ENCODE data around the gene SAMD11.
"Not testable (repeated sequence)": the region's sequence is repeated elsewhere in the genome, so short reads cannot be mapped to it uniquely, and the experiment has no call there.

The SAMD11 gene

DNA sequence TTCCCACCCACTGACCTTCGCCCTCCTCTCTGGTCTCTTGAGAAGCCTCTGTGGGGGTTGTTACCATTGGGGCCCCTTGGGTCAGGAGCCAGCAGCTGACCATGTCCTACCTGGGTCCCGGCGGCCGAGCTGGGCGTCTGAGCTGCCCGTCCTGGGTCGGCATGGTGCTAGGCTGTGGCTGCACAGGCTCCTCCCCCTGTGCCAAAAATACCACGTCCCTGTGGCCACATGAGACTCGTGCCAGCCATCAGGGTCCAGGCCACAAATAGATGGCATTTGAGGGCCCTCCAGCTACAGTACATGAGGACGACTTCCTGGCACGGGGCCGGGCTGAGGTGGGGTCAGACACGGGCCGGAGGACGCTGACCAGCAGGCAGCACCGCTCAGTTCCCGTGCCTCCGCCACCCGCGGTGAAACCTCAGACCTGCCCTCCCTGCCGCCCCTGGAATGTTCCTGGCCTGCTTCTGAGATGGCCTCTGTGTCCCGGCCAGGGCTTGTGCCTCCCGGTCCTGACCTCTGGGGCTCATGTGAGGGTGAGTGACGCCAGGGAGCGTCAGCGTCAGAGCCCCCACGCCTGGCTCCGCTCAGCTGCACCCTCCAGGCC lies 58.3 kb downstream of the SAMD11 start, which contains the start of gene PERM1:
TSS of gene PERM1 (minus strand) at position 139 of the 604 bp plus-strand sequence. CDS start 1,064 bp downstream, outside the sequence.
- TF ChIP-seq, protein P1, sequence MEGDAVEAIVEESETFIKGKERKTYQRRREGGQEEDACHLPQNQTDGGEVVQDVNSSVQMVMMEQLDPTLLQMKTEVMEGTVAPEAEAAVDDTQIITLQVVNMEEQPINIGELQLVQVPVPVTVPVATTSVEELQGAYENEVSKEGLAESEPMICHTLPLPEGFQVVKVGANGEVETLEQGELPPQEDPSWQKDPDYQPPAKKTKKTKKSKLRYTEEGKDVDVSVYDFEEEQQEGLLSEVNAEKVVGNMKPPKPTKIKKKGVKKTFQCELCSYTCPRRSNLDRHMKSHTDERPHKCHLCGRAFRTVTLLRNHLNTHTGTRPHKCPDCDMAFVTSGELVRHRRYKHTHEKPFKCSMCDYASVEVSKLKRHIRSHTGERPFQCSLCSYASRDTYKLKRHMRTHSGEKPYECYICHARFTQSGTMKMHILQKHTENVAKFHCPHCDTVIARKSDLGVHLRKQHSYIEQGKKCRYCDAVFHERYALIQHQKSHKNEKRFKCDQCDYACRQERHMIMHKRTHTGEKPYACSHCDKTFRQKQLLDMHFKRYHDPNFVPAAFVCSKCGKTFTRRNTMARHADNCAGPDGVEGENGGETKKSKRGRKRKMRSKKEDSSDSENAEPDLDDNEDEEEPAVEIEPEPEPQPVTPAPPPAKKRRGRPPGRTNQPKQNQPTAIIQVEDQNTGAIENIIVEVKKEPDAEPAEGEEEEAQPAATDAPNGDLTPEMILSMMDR (IDR thresholded peaks at IDR 0.05; ENCODE audit: low read depth, low read length): no peak
- H3K4me3 ChIP-seq (ENCODE audit: low read depth, low read length): no peak within 1 kb of the TSS

DNA sequence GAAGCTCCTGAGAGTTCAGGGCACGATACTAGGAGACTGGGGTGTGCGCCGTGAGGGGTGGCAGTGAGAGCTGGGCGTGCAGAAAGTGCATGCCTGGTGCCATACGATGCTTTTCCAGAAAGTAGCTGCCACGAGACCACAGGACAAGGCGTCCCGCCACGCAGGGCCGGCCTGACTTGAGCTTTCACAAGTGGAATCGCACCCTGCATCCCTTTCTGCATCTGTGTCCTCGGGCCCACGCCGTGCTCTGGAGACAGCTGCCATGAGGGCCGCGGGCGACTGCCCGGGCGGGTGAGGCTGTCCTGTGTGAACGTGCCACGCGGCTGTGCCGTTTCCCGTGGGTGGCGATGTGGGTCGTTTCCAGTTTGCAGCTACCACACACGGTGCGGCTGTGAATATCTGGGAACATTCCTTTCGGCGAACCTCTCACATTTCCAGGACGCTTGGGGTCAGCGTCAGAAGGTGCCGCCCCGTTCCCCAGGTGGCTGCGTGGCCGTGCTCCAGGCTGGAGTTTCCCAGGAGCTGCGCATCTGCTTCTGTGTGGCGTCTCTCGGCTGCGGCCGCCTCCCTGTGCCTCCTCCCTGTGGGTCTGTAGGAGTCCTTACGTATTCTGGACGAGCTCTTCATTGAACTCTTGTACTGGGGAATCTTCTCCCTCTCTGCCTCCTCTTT lies 59.2 kb downstream of the SAMD11 start:
- no peak overlapping the region for H3K4me3 ChIP-seq (ENCODE audit: low read depth, low read length)
- TF ChIP-seq, protein P1 (IDR thresholded peaks at IDR 0.05; ENCODE audit: low read depth, low read length): no peak

DNA sequence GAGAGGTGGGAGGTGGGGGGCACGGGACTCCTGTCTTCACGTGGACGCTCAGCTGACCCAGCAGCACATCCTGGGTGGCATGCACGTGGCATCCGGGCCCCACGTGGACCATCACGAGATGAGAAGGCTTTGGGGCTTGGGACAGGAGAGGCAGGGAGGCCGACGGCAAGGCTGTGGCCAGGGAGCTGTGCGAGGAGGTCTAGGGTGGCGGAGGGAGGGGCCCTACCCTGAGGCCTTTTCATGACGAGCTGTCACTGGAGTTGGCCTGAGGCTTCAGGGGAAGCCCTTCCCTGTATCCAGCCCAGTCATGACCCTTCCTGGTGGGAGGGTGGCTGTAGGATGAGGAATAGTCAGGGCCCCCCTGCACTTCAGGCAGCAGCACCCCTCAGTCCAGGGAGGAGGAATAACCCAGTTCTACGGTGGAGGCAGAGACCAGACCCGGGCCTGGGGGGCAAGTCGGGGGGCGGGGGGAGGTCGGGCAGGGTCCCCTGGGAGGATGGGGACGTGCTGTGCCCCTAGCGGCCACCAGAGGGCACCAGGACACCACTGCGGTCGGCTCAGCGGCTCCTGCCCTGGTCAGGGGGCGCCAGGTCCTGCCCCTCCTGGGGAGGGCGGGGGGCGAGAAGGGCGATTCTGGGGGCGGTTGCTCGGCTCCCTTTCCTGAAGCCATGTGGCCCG lies 60.2 kb downstream of the SAMD11 start:
- H3K4me3 ChIP-seq (ENCODE audit: low read depth, low read length): 0 out of 2 replicates have a peak overlapping the region, but pooled peaks have one; percentile 32

DNA sequence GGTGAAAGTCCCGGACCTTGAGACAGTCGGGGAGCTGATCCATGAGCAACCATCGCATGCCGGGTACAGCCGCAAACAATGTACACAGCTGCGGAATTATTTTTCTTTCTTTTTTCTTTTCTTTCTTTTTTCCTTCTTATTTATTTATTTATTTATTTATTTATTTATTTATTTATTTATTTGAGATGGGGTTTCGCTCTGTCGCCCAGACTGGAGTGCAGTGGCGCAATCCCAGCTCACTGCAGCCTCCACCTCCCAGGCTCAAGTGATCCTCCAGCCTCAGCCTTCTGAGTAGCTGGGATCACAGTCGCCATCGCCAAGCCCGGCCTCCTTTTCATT lies 60.7 kb downstream of the SAMD11 start:
- TF ChIP-seq, protein P1 (IDR thresholded peaks at IDR 0.05; ENCODE audit: low read depth, low read length): no peak
- H3K4me3 ChIP-seq (ENCODE audit: low read depth, low read length): 0 out of 2 replicates have a peak overlapping the region, but pooled peaks have one; percentile 32

More for the DNA sequence above, 60.2 kb downstream of the SAMD11 start:
- TF ChIP-seq, protein P1 (IDR thresholded peaks at IDR 0.05; ENCODE audit: low read depth, low read length): peak; percentile 53

DNA sequence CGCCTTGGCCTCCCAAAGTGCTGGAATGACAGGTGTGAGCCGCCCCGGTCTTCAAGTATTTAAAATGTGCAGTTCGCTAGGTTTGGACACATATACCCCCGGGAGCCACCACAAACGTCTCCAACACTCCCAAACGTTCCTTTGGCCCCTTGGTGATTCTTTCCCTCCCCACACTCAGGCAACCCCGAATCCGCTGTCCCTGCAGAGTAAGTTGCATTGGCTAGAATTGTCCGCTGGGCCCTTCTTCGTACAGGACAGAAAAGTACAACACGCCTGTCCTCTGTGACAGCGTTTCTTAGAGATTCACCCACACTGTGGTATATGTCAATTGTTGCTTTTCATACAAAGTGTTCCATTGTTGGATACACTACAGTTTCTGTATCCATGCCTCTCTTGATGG lies 61.4 kb downstream of the SAMD11 start:
- H3K4me3 ChIP-seq (ENCODE audit: low read depth, low read length): no peak overlapping the region
- TF ChIP-seq, protein P1 (IDR thresholded peaks at IDR 0.05; ENCODE audit: low read depth, low read length): no peak

DNA sequence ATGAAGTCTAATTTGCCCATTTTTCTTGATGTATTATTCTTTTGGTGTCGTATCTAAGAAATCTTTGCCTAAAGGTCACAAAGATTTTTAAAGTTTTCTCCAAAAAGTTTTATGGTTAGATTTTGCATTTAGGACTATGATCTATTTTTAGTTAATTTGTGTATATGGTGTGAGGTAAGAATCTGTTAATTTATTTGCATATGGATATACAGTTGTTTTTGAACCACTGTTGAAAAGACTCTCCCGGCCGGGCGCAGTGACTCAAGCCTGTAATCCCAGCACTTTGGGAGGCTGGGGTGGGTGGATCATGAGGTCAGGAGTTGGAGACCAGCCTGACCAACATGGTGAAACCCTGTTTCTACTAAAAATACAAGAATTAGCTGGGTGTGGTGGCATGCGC lies 64.3 kb downstream of the SAMD11 start:
- H3K4me3 ChIP-seq (ENCODE audit: low read depth, low read length): not testable (repeated sequence)

DNA sequence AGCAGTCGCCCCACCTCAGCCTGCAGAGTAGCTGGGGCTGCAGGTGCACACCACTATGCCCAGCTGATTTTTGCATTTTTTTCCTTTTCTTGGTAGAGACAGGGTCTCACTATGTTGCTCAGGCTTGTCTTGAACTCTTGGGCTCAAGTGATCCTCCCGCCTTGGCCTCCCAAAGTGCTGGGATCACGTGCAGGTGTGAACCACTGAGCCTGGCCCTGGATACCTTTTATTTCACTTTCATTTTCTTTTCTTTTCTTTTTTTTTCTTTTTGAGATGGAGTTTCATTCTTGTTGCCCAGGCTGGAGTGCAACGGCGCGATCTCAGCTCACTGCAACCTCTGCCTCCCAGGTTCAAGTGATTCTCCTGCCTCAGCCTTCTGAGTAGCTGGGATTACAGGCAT lies 67.6 kb downstream of the SAMD11 start:
- H3K4me3 ChIP-seq (ENCODE audit: low read depth, low read length): not testable (repeated sequence)

DNA sequence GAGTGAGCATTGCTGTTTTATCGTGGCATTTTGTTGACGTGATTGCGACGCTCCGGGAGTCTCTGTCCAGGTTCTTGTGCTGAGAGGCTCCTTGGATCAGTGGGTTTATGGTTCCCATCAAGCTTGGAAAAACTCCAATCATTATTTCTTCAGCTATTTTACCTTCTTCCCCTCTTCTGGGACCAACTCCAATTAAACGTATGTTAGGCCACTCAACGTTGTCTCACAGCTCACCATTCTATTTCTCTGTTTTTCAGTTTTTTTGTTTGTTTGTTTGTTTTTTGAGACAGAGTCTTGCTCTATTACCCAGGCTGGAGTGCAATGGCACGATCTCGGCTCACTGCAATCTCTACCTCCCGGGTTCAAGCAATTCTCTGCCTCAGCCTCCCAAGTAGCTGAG lies 68.2 kb downstream of the SAMD11 start:
- TF ChIP-seq, protein P1 (IDR thresholded peaks at IDR 0.05; ENCODE audit: low read depth, low read length): no peak
- H3K4me3 ChIP-seq (ENCODE audit: low read depth, low read length): no peak overlapping the region
